Hepatocyte (in vitro differentiated cells): ENCODE data around the gene TFCP2L1. TPM values are rescaled to one million over a fixed set of nuclear protein-coding genes. Genes with fewer than 3 reads are reported as not detected.
"Not testable (repeated sequence)": the region's sequence is repeated elsewhere in the genome, so short reads cannot be mapped to it uniquely, and the experiment has no call there.

Experiments
- DNase-seq: peaks from one replicate; pipeline ENCODE4 v3.0.0-alpha.2; 2016; ENCODE audit warnings: low spot score
- H2AFZ ChIP-seq: fragments of 200-600 bp; sonication (generic); 2 replicates; pipeline ENCODE4 v1.6.0; 2016; ENCODE audit warnings: antibody characterized with exemption, mild to moderate bottlenecking
- H3K27ac ChIP-seq: fragments of 200-600 bp; sonication (generic); 2 replicates; pipeline ENCODE4 v1.5.1; 2016; ENCODE audit warnings: mild to moderate bottlenecking
- H3K27me3 ChIP-seq: fragments of 200-600 bp; sonication (generic); 2 replicates; pipeline ENCODE4 v1.6.1; 2016
- H3K36me3 ChIP-seq: fragments of 200-600 bp; sonication (generic); replicated peaks from 2 replicates; pipeline ENCODE4 v1.5.1; 2016; ENCODE audit warnings: low read depth; ENCODE audit not compliant: insufficient read depth
- H3K4me1 ChIP-seq: fragments of 200-600 bp; sonication (generic); 2 replicates; pipeline ENCODE4 v1.5.1; 2016; ENCODE audit warnings: mild to moderate bottlenecking, moderate library complexity; ENCODE audit not compliant: insufficient read depth
- H3K4me2 ChIP-seq: fragments of 200-600 bp; sonication (generic); 2 replicates; pipeline ENCODE4 v1.6.0; 2016
- H3K4me3 ChIP-seq: fragments of 200-600 bp; sonication (generic); 2 replicates; pipeline ENCODE4 v1.5.1; 2016; ENCODE audit warnings: mild to moderate bottlenecking
- H3K79me2 ChIP-seq: fragments of 200-600 bp; sonication (generic); 2 replicates; pipeline ENCODE4 v1.6.0; 2017; ENCODE audit warnings: mild to moderate bottlenecking
- H3K9me2 ChIP-seq: fragments of 200-600 bp; sonication (generic); replicated peaks from 2 replicates; pipeline ENCODE4 v1.6.0; 2017; ENCODE audit warnings: mild to moderate bottlenecking; ENCODE audit not compliant: insufficient read depth
- H3K9me3 ChIP-seq: fragments of 200-600 bp; sonication (generic); 2 replicates; pipeline ENCODE4 v1.5.1; 2016; ENCODE audit warnings: low read depth, mild to moderate bottlenecking
- H4K20me1 ChIP-seq: fragments of 200-600 bp; sonication (generic); 2 replicates; pipeline ENCODE4 v1.6.0; 2016; ENCODE audit warnings: mild to moderate bottlenecking; ENCODE audit not compliant: insufficient read depth, poor library complexity, severe bottlenecking
- EZH2 ChIP-seq: fragments of 200-600 bp; sonication (generic); IDR thresholded peaks from 2 replicates; pipeline ENCODE4 v1.6.1; 2016; ENCODE audit warnings: antibody characterized with exemption, mild to moderate bottlenecking, borderline replicate concordance
- EZH2phosphoT487 ChIP-seq: fragments of 200-600 bp; sonication (generic); IDR thresholded peaks from one replicate; pipeline ENCODE4 v1.6.1; 2018; ENCODE audit warnings: antibody characterized with exemption, mild to moderate bottlenecking, low read depth, moderate library complexity; ENCODE audit not compliant: unreplicated experiment, severe bottlenecking
- WGBS: methylation state at CpG from one replicate; pipeline ENCODE4 v1.1.6; 2016; ENCODE audit warnings: low lambda C conversion rate; ENCODE audit errors: missing lambda C conversion rate; 5-methylcytosine and 5-hydroxymethylcytosine counted together
- polyA plus RNA-seq: library from polyadenylated mRNA; unstranded; fragments of >200 nt; fragmentation: Nextera tagmentation; extraction: Ambion mirVana; gene quantifications from 2 replicates; pipeline ENCODE4 v1.2.1, GENCODE V29; 2016
- total RNA-seq: library from RNA; depleted of rRNA; stranded (reverse); fragments of >200 nt; gene quantifications from 2 replicates; pipeline ENCODE4 v1.2.3, GENCODE V29; 2014
- TF ChIP-seq, protein P1 (sequence below): fragments of 200-600 bp; sonication (generic); IDR thresholded peaks from 2 replicates; pipeline ENCODE4 v1.5.1; 2016; ENCODE audit warnings: antibody characterized with exemption, mild to moderate bottlenecking; ENCODE audit not compliant: poor library complexity

Gene TFCP2L1
- total and polyA plus RNA-seq, 2 experiments from 2014 or later, result 1.1 to 2.5 TPM

DNA sequence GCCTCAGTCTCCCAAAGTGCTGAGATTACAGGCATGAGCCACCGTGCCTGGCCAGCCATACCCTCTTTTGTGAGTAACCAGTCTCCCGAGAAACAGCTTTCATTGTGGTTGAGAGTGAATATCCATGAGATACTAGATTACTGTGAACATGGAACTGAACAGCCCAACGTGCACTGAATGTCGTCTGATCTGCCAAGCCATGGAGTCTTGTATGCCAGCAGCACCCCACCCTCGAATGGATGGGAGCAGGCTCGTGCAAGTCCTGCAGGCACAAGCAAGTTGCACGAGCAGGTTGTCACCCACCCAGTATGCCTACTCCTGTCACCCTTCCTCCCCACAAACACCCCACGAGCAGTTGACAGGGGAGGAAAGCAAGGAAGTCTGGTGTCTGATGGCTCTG, 36.5 kb upstream of the TFCP2L1 start:
- H2AFZ ChIP-seq, result no peak overlapping the region
- no peak overlapping the region for H3K4me3 ChIP-seq
- no peak overlapping the region for H3K4me2 ChIP-seq
- no peaks in the 10 kb centered on the region for H4K20me1 ChIP-seq
- peaks cover 3% of the 10 kb centered on the region for H3K4me1 ChIP-seq
- H3K79me2 ChIP-seq, result no peaks in the 10 kb centered on the region
- no peaks in the 10 kb centered on the region for H3K27me3 ChIP-seq
- H3K9me2 ChIP-seq, result no peaks in the 10 kb centered on the region
- no peaks in the 10 kb centered on the region for H3K9me3 ChIP-seq
- WGBS, result 89% methylated on average over 8 of the region's 8 CpGs
- no peaks in the 10 kb centered on the region for H3K36me3 ChIP-seq
- no peak for DNase-seq
- H3K27ac ChIP-seq, result no peak overlapping the region
- TF ChIP-seq EZH2phosphoT487, result no peak
- TF ChIP-seq, protein P1, sequence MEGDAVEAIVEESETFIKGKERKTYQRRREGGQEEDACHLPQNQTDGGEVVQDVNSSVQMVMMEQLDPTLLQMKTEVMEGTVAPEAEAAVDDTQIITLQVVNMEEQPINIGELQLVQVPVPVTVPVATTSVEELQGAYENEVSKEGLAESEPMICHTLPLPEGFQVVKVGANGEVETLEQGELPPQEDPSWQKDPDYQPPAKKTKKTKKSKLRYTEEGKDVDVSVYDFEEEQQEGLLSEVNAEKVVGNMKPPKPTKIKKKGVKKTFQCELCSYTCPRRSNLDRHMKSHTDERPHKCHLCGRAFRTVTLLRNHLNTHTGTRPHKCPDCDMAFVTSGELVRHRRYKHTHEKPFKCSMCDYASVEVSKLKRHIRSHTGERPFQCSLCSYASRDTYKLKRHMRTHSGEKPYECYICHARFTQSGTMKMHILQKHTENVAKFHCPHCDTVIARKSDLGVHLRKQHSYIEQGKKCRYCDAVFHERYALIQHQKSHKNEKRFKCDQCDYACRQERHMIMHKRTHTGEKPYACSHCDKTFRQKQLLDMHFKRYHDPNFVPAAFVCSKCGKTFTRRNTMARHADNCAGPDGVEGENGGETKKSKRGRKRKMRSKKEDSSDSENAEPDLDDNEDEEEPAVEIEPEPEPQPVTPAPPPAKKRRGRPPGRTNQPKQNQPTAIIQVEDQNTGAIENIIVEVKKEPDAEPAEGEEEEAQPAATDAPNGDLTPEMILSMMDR, result no peak
- TF ChIP-seq EZH2, result no peak

DNA sequence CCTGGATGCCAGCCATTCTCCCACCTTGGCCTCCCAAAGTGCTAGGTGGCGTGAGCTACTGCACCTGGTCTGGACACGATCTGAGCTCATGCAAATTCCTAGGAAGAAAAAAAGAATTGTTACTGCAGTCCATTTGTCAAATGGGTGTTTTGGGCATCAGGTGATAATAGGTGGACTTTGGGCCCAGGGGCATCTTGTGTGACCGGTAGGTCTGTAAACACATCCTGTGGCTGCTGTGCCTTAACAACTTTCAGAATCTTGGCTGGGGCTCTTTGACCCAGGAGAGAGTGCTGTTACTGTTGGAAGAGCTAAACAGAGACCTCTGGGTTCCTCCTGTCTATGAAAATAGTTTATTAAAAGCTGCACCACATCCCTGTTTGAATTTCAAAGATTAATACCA, 34.9 kb upstream of the TFCP2L1 start:
- DNase-seq, result no peak
- TF ChIP-seq, protein P1, result no peak
- TF ChIP-seq EZH2phosphoT487 (no peak), EZH2 (no peak)
- Histone ChIP-seq H3K27ac (no peak overlapping the region), H3K9me3 (no peaks in the 10 kb centered on the region), H3K36me3 (no peaks in the 10 kb centered on the region), H2AFZ (no peak overlapping the region), H3K4me1 (peaks cover 3% of the 10 kb centered on the region), H3K27me3 (no peaks in the 10 kb centered on the region), H3K79me2 (no peaks in the 10 kb centered on the region), H3K9me2 (no peaks in the 10 kb centered on the region), H3K4me2 (no peak overlapping the region), H4K20me1 (no peaks in the 10 kb centered on the region), H3K4me3 (no peak overlapping the region)
- 55% methylated on average over 3 of the region's 3 CpGs for WGBS

DNA sequence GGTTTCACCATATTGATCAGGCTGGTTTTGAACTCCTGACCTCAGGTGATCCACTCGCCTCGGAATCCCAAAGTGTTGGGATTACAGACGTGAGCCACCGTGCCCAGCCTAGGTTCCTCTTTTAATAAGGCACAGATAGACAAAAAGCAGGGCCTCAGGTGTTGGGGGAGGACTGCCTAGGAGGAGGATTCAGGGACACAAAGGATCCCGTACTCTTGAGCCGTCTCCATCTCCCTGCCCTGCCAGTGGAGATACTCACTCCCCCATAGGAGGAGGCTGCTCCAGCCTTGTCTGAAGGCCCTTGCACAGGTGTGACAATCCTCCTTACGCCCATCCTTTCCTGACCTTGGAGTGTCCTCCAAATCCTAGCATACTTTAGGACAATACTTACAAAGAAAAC, 32.0 kb upstream of the TFCP2L1 start:
- no peaks in the 10 kb centered on the region for H3K9me2 ChIP-seq
- H2AFZ ChIP-seq, result no peak overlapping the region
- no peak for TF ChIP-seq EZH2
- H3K27me3 ChIP-seq, result no peaks in the 10 kb centered on the region
- H3K36me3 ChIP-seq, result no peaks in the 10 kb centered on the region
- H3K4me1 ChIP-seq, result peaks cover 3% of the 10 kb centered on the region
- WGBS, result 88% methylated on average over 7 of the region's 7 CpGs
- DNase-seq, result no peak
- H3K9me3 ChIP-seq, result no peaks in the 10 kb centered on the region
- no peak overlapping the region for H3K27ac ChIP-seq
- no peaks in the 10 kb centered on the region for H4K20me1 ChIP-seq
- no peak overlapping the region for H3K4me2 ChIP-seq
- H3K4me3 ChIP-seq, result no peak overlapping the region
- H3K79me2 ChIP-seq, result no peaks in the 10 kb centered on the region

DNA sequence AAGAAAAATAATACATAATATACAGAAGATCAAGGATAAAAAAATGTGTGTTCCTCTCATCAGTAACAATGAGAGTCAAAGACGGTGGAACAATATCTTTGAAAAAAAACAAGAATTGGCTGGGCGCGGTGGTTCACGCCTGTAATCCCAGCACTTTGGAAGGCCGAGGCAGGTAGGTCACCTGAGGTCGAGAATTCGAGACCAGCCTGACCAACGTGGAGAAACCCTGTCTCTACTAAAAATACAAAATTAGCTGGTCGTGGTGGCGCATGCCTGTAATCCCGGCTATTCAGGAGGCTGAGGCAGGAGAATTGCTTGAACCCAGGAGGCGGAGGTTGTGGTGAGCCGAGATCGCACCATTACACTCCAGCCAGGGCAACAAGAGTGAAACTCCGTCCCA, 28.7 kb upstream of the TFCP2L1 start:
- H3K9me3 ChIP-seq, H4K20me1 ChIP-seq, H3K4me3 ChIP-seq, H3K9me2 ChIP-seq, DNase-seq, H3K36me3 ChIP-seq, H3K4me2 ChIP-seq, H3K79me2 ChIP-seq, H3K27me3 ChIP-seq, H3K27ac ChIP-seq, H3K4me1 ChIP-seq, H2AFZ ChIP-seq: not testable (repeated sequence)
- 91% methylated on average over 15 of the region's 15 CpGs for WGBS

DNA sequence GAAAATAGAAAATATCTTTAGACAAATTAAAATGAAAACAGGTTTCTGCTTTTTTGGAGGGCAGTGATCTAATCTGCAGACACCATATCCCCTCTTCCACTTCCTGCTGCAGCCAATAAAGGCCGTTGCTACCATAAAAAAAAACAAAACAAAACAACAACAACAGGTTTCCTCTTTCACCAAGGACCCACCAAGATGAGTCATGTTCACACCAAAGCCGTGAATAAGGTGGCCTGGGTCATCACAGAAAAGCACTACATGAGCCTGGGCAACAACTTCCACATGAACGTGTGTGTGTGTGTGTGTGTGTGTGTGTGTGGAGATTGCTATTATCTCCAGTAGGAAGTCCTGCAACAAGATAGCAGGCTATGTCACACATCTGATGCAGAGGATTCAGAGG, 24.8 kb upstream of the TFCP2L1 start:
- DNase-seq, result no peak
- Histone ChIP-seq H3K4me2 (no peak overlapping the region), H3K9me3 (no peaks in the 10 kb centered on the region), H3K4me1 (no peaks in the 10 kb centered on the region), H3K9me2 (no peaks in the 10 kb centered on the region), H2AFZ (no peak overlapping the region), H4K20me1 (no peaks in the 10 kb centered on the region), H3K4me3 (no peak overlapping the region), H3K27me3 (no peaks in the 10 kb centered on the region), H3K79me2 (no peaks in the 10 kb centered on the region), H3K27ac (no peak overlapping the region), H3K36me3 (no peaks in the 10 kb centered on the region)
- WGBS, result 47% methylated on average over 3 of the region's 3 CpGs
- TF ChIP-seq, protein P1, result no peak
- no peak for TF ChIP-seq EZH2phosphoT487
- no peak for TF ChIP-seq EZH2
